Neural progenitor cell (in vitro differentiated cells): ENCODE data around the gene GPR31. TPM values are rescaled to one million over a fixed set of nuclear protein-coding genes. Genes with fewer than 3 reads are reported as not detected.
A peak's percentile ranks its signal among the peaks of the same experiment; 100 is the strongest.

Experiments used
- DNase-seq: peaks from one replicate; pipeline ENCODE4 v3.0.0-alpha.2; 2016; ENCODE audit warnings: low spot score
- H2AFZ ChIP-seq: fragments of 200-600 bp; sonication (generic); replicated peaks from 2 replicates; pipeline ENCODE4 v1.6.1; 2016; ENCODE audit warnings: antibody characterized with exemption
- H3F3A ChIP-seq: fragments of 200-600 bp; sonication (generic); 2 replicates; pipeline ENCODE4 v1.6.1; 2016; ENCODE audit warnings: antibody characterized with exemption, low read depth
- H3K27ac ChIP-seq: fragments of 200-600 bp; sonication (generic); 2 replicates; pipeline ENCODE4 v1.5.1; 2016; ENCODE audit warnings: mild to moderate bottlenecking
- H3K27me3 ChIP-seq: fragments of 200-600 bp; sonication (generic); 2 replicates; pipeline ENCODE4 v1.6.1; 2016; ENCODE audit warnings: mild to moderate bottlenecking, moderate library complexity
- H3K36me3 ChIP-seq: fragments of 200-600 bp; sonication (generic); 2 replicates; pipeline ENCODE4 v1.5.1; 2016
- H3K4me1 ChIP-seq: fragments of 200-600 bp; sonication (generic); 2 replicates; pipeline ENCODE4 v1.6.1; 2016; ENCODE audit warnings: mixed run types
- H3K4me2 ChIP-seq: fragments of 200-600 bp; sonication (generic); 2 replicates; pipeline ENCODE4 v1.6.1; 2016
- H3K4me3 ChIP-seq: fragments of 200-600 bp; sonication (generic); 2 replicates; pipeline ENCODE4 v1.5.1; 2016
- H3K79me2 ChIP-seq: fragments of 200-600 bp; sonication (generic); 2 replicates; pipeline ENCODE4 v1.6.1; 2016; ENCODE audit warnings: low read depth
- H3K9ac ChIP-seq: fragments of 200-600 bp; sonication (generic); 2 replicates; pipeline ENCODE4 v1.6.1; 2016
- H3K9me3 ChIP-seq: fragments of 200-600 bp; sonication (generic); 2 replicates; pipeline ENCODE4 v1.5.1; 2016; ENCODE audit warnings: low read depth
- H4K20me1 ChIP-seq: fragments of 200-600 bp; sonication (generic); 2 replicates; pipeline ENCODE4 v1.6.1; 2016; ENCODE audit warnings: low read depth
- H3K27ac Mint-ChIP-seq: 3 replicates; pipeline ENCODE4 v1.8.0; 2021; ENCODE audit warnings: mixed read lengths
- H3K27me3 Mint-ChIP-seq: 2 replicates; pipeline ENCODE4 v1.8.0; 2022; ENCODE audit warnings: low read depth, mild to moderate bottlenecking, inconsistent platforms, moderate library complexity, mixed read lengths; ENCODE audit not compliant: insufficient read depth
- H3K36me3 Mint-ChIP-seq: 3 replicates; pipeline ENCODE4 v1.8.0; 2021; ENCODE audit warnings: mixed read lengths
- H3K4me1 Mint-ChIP-seq: 3 replicates; pipeline ENCODE4 v1.8.0; 2021; ENCODE audit warnings: mixed read lengths
- H3K4me3 Mint-ChIP-seq: 3 replicates; pipeline ENCODE4 v1.8.0; 2021; ENCODE audit warnings: mild to moderate bottlenecking, moderate library complexity, mixed read lengths
- H3K9me3 Mint-ChIP-seq: 3 replicates; pipeline ENCODE4 v1.8.0; 2020; ENCODE audit warnings: mixed read lengths
- EZH2 ChIP-seq: fragments of 200-600 bp; sonication (generic); IDR thresholded peaks from 2 replicates; pipeline ENCODE4 v1.6.1; 2017; ENCODE audit warnings: antibody characterized with exemption, mild to moderate bottlenecking, moderate library complexity
- EZH2phosphoT487 ChIP-seq: fragments of 200-600 bp; sonication (generic); IDR thresholded peaks from 2 replicates; pipeline ENCODE4 v1.6.1; 2017; ENCODE audit warnings: antibody characterized with exemption
- total RNA-seq: library from RNA; depleted of rRNA; stranded (reverse); fragments of >200 nt; gene quantifications from 2 replicates; pipeline ENCODE4 v1.2.3, GENCODE V29; 2015; ENCODE audit warnings: low replicate concordance
- TF ChIP-seq, protein P1 (sequence below): fragments of 200-600 bp; sonication (generic); IDR thresholded peaks from 2 replicates; pipeline ENCODE4 v1.5.1; 2017; ENCODE audit warnings: antibody characterized with exemption, mild to moderate bottlenecking

The GPR31 gene
- total RNA-seq, 1 donor from 2014 or later = not detected

DNA sequence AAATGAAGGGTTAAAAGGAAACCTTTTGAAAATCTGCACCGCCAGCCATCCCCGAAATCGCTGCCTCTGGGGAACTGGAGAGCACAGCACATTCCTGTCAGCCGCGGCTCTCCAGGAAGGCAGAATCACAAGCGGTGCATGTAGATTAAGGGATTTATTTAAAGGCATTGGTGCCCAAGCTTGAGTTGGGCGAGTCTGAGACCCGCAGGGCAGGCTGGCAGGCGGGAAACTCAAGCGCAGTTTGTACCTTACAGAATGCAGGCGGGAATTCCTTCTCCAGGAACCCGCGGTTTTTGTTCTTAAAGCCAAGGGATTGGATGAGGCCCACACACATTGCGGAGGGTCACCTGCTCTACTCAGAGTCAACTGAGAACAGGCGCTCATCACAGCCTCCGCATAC lies 10.8 kb downstream of the GPR31 start:
- Histone ChIP-seq H3F3A (peaks cover 19% of the 10 kb centered on the region), H3K4me1 (peaks cover 15% of the 10 kb centered on the region), H3K9ac (no peak overlapping the region), H3K4me2 (peak overlapping the region; percentile 71), H3K27me3 (peaks cover 23% of the 10 kb centered on the region), H3K4me3 (peak overlapping the region; percentile 27), H2AFZ (peak overlapping the region; percentile 75), H3K79me2 (no peaks in the 10 kb centered on the region), H3K36me3 (no peaks in the 10 kb centered on the region), H4K20me1 (no peaks in the 10 kb centered on the region), H3K27ac (no peak overlapping the region), H3K9me3 (no peaks in the 10 kb centered on the region)
- Mint-ChIP-seq H3K4me3 (peak overlapping the region; percentile 73), H3K36me3 (no peaks in the 10 kb centered on the region), H3K9me3 (peaks cover 2% of the 10 kb centered on the region), H3K27ac (peak overlapping the region; percentile 9), H3K27me3 (peaks cover 9% of the 10 kb centered on the region), H3K4me1 (peaks cover 21% of the 10 kb centered on the region)
- peak; percentile 73 for DNase-seq
- no peak for TF ChIP-seq EZH2
- TF ChIP-seq, protein P1, sequence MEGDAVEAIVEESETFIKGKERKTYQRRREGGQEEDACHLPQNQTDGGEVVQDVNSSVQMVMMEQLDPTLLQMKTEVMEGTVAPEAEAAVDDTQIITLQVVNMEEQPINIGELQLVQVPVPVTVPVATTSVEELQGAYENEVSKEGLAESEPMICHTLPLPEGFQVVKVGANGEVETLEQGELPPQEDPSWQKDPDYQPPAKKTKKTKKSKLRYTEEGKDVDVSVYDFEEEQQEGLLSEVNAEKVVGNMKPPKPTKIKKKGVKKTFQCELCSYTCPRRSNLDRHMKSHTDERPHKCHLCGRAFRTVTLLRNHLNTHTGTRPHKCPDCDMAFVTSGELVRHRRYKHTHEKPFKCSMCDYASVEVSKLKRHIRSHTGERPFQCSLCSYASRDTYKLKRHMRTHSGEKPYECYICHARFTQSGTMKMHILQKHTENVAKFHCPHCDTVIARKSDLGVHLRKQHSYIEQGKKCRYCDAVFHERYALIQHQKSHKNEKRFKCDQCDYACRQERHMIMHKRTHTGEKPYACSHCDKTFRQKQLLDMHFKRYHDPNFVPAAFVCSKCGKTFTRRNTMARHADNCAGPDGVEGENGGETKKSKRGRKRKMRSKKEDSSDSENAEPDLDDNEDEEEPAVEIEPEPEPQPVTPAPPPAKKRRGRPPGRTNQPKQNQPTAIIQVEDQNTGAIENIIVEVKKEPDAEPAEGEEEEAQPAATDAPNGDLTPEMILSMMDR = no peak
- TF ChIP-seq EZH2phosphoT487 = no peak

DNA sequence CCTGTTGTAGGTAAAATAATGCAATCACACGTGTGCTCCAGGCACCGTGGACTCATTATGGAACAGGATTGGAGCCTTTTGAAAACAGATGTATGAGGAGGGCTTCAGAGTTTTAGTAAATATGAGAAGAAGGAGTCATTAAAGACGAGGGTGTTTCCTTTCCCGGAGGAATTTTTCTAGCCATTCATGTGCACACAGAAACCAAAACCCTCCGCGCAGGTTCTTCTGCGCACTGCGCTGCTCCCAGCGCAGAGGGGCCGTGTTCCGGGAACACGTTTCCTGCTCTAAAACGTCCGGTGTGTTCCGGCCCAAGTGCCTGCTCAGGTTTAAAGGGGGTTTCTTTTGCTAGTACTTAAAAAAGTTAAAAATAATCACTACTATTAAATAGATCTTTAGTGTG lies 11.6 kb downstream of the GPR31 start:
- peaks cover 9% of the 10 kb centered on the region for H3K27me3 Mint-ChIP-seq
- H3K4me2 ChIP-seq = peak overlapping the region; percentile 71

GRCh38 chr6:167145461-167145860 lies 12.3 kb downstream of the GPR31 start:
- Histone ChIP-seq H3K36me3 (no peaks in the 10 kb centered on the region), H3K4me2 (no peak overlapping the region), H3K27ac (no peak overlapping the region), H4K20me1 (no peaks in the 10 kb centered on the region), H3F3A (peaks cover 26% of the 10 kb centered on the region), H3K9ac (no peak overlapping the region), H3K4me3 (no peak overlapping the region), H2AFZ (no peak overlapping the region), H3K4me1 (peaks cover 25% of the 10 kb centered on the region), H3K27me3 (peaks cover 23% of the 10 kb centered on the region), H3K9me3 (no peaks in the 10 kb centered on the region), H3K79me2 (no peaks in the 10 kb centered on the region)
- Mint-ChIP-seq H3K27me3 (peaks cover 9% of the 10 kb centered on the region), H3K4me3 (no peak overlapping the region), H3K9me3 (peaks cover 2% of the 10 kb centered on the region), H3K36me3 (no peaks in the 10 kb centered on the region), H3K27ac (no peak overlapping the region), H3K4me1 (peaks cover 33% of the 10 kb centered on the region)
- no peak for DNase-seq
- TF ChIP-seq EZH2 = no peak
- TF ChIP-seq, protein P1 = no peak
- TF ChIP-seq EZH2phosphoT487 = no peak

More for the DNA sequence above, 11.6 kb downstream of the GPR31 start:
- H3K9me3 Mint-ChIP-seq = peaks cover 2% of the 10 kb centered on the region
- TF ChIP-seq EZH2phosphoT487 = no peak
- no peak for TF ChIP-seq EZH2
- TF ChIP-seq, protein P1 = no peak
- DNase-seq = no peak
- H3K4me1 Mint-ChIP-seq = peaks cover 26% of the 10 kb centered on the region
- H3K4me3 ChIP-seq = peak overlapping the region; percentile 27
- no peak overlapping the region for H2AFZ ChIP-seq
- H3K4me1 ChIP-seq = peaks cover 18% of the 10 kb centered on the region
- peaks cover 23% of the 10 kb centered on the region for H3K27me3 ChIP-seq
- no peak overlapping the region for H3K4me3 Mint-ChIP-seq
- no peaks in the 10 kb centered on the region for H3K9me3 ChIP-seq
- no peak overlapping the region for H3K9ac ChIP-seq
- no peaks in the 10 kb centered on the region for H3K36me3 ChIP-seq
- H4K20me1 ChIP-seq = no peaks in the 10 kb centered on the region
- H3F3A ChIP-seq = peaks cover 20% of the 10 kb centered on the region
- H3K27ac Mint-ChIP-seq = no peak overlapping the region
- no peak overlapping the region for H3K27ac ChIP-seq
- no peaks in the 10 kb centered on the region for H3K36me3 Mint-ChIP-seq
- no peaks in the 10 kb centered on the region for H3K79me2 ChIP-seq
